HG03571 (cell line): ENCODE results near the gene TGM5.
"Not testable (repeated sequence)": the region's sequence is repeated elsewhere in the genome, so short reads cannot be mapped to it uniquely, and the experiment has no call there.

Source experiments
- ATAC-seq: cut with Tn5 transposase; IDR thresholded peaks from one replicate; pipeline ENCODE4 v1.9.1; 2021; ENCODE audit not compliant: unreplicated experiment

The TGM5 gene

GRCh38 chr15:43218908-43219706 is 47.6 kb downstream of the TGM5 start:
- ATAC-seq, result no peak

- ATAC-seq, result no peak
Observed at GRCh38 chr15:43215961-43216360, 50.8 kb downstream of the TGM5 start.

GRCh38 chr15:43214592-43215295 is 52.0 kb downstream of the TGM5 start:
- ATAC-seq, result no peak

GRCh38 chr15:43214169-43214568 is 52.6 kb downstream of the TGM5 start:
- no peak for ATAC-seq

GRCh38 chr15:43213466-43213865 is 53.3 kb downstream of the TGM5 start:
- no peak for ATAC-seq

- ATAC-seq, result no peak
Observed at GRCh38 chr15:43212951-43213350, 53.8 kb downstream of the TGM5 start.

GRCh38 chr15:43212299-43212698 is 54.4 kb downstream of the TGM5 start:
- ATAC-seq, result no peak

GRCh38 chr15:43211224-43211735 is 55.4 kb downstream of the TGM5 start:
- no peak for ATAC-seq

- ATAC-seq, result no peak
Observed at GRCh38 chr15:43210807-43211206, 55.9 kb downstream of the TGM5 start.

- no peak for ATAC-seq
Observed at GRCh38 chr15:43210172-43210745, 56.5 kb downstream of the TGM5 start.

- ATAC-seq, result no peak
Observed at GRCh38 chr15:43209059-43209824, 57.5 kb downstream of the TGM5 start.

- ATAC-seq, result no peak
Observed at GRCh38 chr15:43208052-43209002, 58.4 kb downstream of the TGM5 start.

- ATAC-seq, result no peak
Observed at GRCh38 chr15:43207024-43207423, 59.7 kb downstream of the TGM5 start.

GRCh38 chr15:43206054-43206453 is 60.7 kb downstream of the TGM5 start:
- no peak for ATAC-seq

GRCh38 chr15:43204016-43204901 is 62.5 kb downstream of the TGM5 start:
- no peak for ATAC-seq

- no peak for ATAC-seq
Observed at GRCh38 chr15:43199945-43200488, 66.7 kb downstream of the TGM5 start.

GRCh38 chr15:43198992-43199391 is 67.7 kb downstream of the TGM5 start:
- ATAC-seq, result no peak

- not testable (repeated sequence) for ATAC-seq
Observed at GRCh38 chr15:43198556-43198955, 68.2 kb downstream of the TGM5 start.

- not testable (repeated sequence) for ATAC-seq
Observed at GRCh38 chr15:43197773-43198172, 69.0 kb downstream of the TGM5 start.
